Measurements from ENCODE around the gene ZSWIM6. TPM values are rescaled to one million over a fixed set of nuclear protein-coding genes. Genes with fewer than 3 reads are reported as not detected.

Gene ZSWIM6
- 22.7 TPM for total RNA-seq (2013)
- polyA plus RNA-seq (10 to 100 TPM in 1 of 3 donors, 1 to 10 TPM in 2; 1.7 to 33.5 (median 2.7) TPM), polyA minus RNA-seq (21.9 and 36.3 TPM in 2 replicates), total RNA-seq (109 to 254 (median 167) reads per million in 11 experiments)

DNA sequence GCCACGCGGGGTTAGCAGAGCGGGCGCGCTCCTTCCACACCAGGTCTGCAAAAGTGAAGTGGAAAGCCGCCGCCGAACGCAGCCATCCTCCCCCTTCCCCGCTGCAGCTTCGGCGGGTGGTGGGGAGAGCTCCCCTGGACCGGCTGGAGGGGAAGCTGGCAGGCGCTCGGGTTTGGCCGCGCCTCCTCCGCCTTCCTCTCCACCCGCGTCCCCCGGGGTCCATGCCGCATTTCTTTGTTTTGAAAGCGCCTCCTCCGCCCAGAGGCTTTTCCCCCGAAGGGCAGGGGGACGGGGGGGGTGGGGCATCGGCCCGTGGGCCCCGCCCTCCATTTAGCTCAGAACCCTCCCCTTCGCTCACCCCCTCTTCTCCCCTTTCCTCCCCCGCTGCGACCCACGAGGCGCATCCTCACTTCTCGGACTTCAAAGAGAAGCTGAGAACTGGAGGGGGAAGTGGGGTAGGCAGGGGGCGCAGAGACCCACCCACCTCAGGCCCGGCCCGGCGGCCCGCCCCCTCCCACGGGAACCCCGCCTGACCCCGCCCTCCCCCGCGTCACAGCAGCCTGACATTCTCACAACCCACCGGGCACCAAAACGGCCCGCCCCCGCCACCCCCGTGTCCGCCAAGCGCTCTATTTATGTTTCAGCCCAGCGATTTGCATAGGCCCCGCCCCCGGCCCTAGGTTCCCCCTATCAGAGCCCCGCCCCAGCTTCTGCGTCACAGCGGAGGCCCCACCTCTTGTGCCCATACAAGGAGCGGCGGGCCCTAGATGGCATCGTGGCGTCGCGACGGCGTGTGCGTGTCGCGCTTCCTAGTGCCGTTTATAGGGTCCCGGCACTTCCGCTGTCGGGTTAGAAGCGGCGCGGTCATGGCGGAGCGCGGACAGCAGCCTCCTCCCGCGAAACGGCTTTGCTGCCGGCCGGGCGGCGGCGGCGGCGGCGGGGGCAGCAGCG, at the start of gene ZSWIM6:
ZSWIM6 (plus strand) TSS at position 852 of the 951 bp plus-strand sequence; CDS start at position 867, 15 bp downstream.
- peak; percentile 99 to 100 (median 99) for DNase-seq
- H3K27ac ChIP-seq (ENCODE audit: low read depth in 1 of 2, low read length in 2 of 2): peak within 1 kb of the TSS; percentile 87 to 89
- H3K4me3 ChIP-seq (replicated peaks in 1 of 3; ENCODE audit: low read depth in 2 of 3, low read length in 3 of 3): peak within 1 kb of the TSS; percentile 90 to 96 (median 94)
- Mint-ChIP-seq H3K36me3 (peaks cover 25 to 37% of the 10 kb centered on the region in 2 donors), H3K9me3 (peaks cover under 1 to 6% (median 2%) of the 10 kb centered on the region in 7 donors), H3K4me1 (peaks cover 60% of the 10 kb centered on the region), H3K27ac (peak within 1 kb of the TSS; percentile 86 to 96 (median 93)), H3K4me3 (peak within 1 kb of the TSS; percentile 94 to 98), H3K27me3 (ENCODE audit: low read depth in 3 of 3) (peaks cover 0 to 2% (median 0%) of the 10 kb centered on the region in 3 donors)
- peak within 1 kb of the TSS; percentile 95 for H3K4me2 ChIP-seq (replicated peaks; ENCODE audit: extremely low read depth, low read length, poor library complexity, severe bottlenecking)
- TF ChIP-seq, protein P1, sequence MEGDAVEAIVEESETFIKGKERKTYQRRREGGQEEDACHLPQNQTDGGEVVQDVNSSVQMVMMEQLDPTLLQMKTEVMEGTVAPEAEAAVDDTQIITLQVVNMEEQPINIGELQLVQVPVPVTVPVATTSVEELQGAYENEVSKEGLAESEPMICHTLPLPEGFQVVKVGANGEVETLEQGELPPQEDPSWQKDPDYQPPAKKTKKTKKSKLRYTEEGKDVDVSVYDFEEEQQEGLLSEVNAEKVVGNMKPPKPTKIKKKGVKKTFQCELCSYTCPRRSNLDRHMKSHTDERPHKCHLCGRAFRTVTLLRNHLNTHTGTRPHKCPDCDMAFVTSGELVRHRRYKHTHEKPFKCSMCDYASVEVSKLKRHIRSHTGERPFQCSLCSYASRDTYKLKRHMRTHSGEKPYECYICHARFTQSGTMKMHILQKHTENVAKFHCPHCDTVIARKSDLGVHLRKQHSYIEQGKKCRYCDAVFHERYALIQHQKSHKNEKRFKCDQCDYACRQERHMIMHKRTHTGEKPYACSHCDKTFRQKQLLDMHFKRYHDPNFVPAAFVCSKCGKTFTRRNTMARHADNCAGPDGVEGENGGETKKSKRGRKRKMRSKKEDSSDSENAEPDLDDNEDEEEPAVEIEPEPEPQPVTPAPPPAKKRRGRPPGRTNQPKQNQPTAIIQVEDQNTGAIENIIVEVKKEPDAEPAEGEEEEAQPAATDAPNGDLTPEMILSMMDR (IDR thresholded peaks at IDR 0.05): no peak
- H3K79me2 ChIP-seq (ENCODE audit: insufficient read depth, low read length): peaks cover 52% of the 10 kb centered on the region
- under 1% methylated on average over 58 of the region's 91 CpGs for WGBS (ENCODE audit: insufficient coverage)
- intact Hi-C loops (cut with micrococcal nuclease): loop anchor here (2.0 to 10.0 kb wide), 5 partner anchors 54 to 277 kb away; partner anchors contain the start of gene SMIM15 (in 2 of the 2)
- peaks cover 49 to 58% of the 10 kb centered on the region in 2 donors for H3K4me1 ChIP-seq (ENCODE audit: control insufficient read depth in 1 of 2, insufficient read depth in 2 of 2, low read length in 2 of 2)
- H3K9ac ChIP-seq (ENCODE audit: insufficient read depth, low read length, poor library complexity, severe bottlenecking): peak within 1 kb of the TSS; percentile 94
- peaks cover 0 to 5% of the 10 kb centered on the region in 2 donors for H3K36me3 ChIP-seq (replicated peaks in 1 of 2; ENCODE audit: control insufficient read depth in 1 of 2, insufficient read depth in 2 of 2, low read length in 2 of 2)
- H3K9me3 ChIP-seq (replicated peaks in 1 of 2; ENCODE audit: control insufficient read depth in 1 of 2, insufficient read depth in 1 of 2, low read length in 2 of 2): no peaks in the 10 kb centered on the region
- H2AFZ ChIP-seq (ENCODE audit: insufficient read depth, low read depth, low read length, poor library complexity, severe bottlenecking): peak within 1 kb of the TSS; percentile 85
- no peaks in the 10 kb centered on the region for H3K27me3 ChIP-seq (ENCODE audit: control insufficient read depth in 2 of 2, insufficient read depth in 2 of 2, low read length in 2 of 2)
- H4K20me1 ChIP-seq (ENCODE audit: insufficient read depth, low read length): peaks cover 40% of the 10 kb centered on the region

DNA sequence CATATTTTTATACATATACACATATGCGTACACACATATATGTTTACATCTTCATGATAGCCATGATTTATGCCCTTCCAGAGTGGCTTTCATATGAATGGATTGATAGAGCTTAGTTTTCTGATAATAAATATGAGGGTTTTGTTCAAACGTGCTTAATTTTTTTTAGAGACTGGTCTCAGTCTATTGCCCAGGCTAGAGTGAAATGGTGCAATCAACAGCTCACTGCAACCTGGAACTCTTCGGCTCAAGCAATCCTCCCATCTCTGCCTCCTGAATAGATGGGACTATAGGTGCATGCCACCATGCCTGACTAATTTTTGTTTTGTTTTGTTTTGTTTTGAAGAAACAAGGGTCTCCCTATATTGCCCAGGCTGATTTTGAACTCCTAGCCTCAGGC, 48.6 kb upstream of the ZSWIM6 start:
- peaks cover 0 to 6% (median 0%) of the 10 kb centered on the region in 7 donors for H3K9me3 Mint-ChIP-seq
- Histone ChIP-seq H3K4me1 (ENCODE audit: control insufficient read depth in 1 of 2, insufficient read depth in 2 of 2, low read length in 2 of 2) (peaks cover 34 to 43% of the 10 kb centered on the region in 2 donors), H3K4me2 (replicated peaks; ENCODE audit: extremely low read depth, low read length, poor library complexity, severe bottlenecking) (no peak overlapping the region), H3K36me3 (replicated peaks in 1 of 2; ENCODE audit: control insufficient read depth in 1 of 2, insufficient read depth in 2 of 2, low read length in 2 of 2) (no peaks in the 10 kb centered on the region), H4K20me1 (ENCODE audit: insufficient read depth, low read length) (no peaks in the 10 kb centered on the region), H3K27me3 (ENCODE audit: control insufficient read depth in 2 of 2, insufficient read depth in 2 of 2, low read length in 2 of 2) (no peaks in the 10 kb centered on the region), H3K79me2 (ENCODE audit: insufficient read depth, low read length) (no peaks in the 10 kb centered on the region), H3K27ac (ENCODE audit: low read depth in 1 of 2, low read length in 2 of 2) (no peak overlapping the region), H2AFZ (ENCODE audit: insufficient read depth, low read depth, low read length, poor library complexity, severe bottlenecking) (no peak overlapping the region), H3K4me3 (replicated peaks in 1 of 3; ENCODE audit: low read depth in 2 of 3, low read length in 3 of 3) (no peak overlapping the region), H3K9me3 (replicated peaks in 1 of 2; ENCODE audit: control insufficient read depth in 1 of 2, insufficient read depth in 1 of 2, low read length in 2 of 2) (no peaks in the 10 kb centered on the region), H3K9ac (ENCODE audit: insufficient read depth, low read length, poor library complexity, severe bottlenecking) (no peak overlapping the region)
- no CpG with 5 or more reads among the region's 3 CpGs for WGBS (ENCODE audit: insufficient coverage)
- H3K27me3 Mint-ChIP-seq (ENCODE audit: low read depth in 3 of 3): peaks cover 0 to 2% (median 0%) of the 10 kb centered on the region in 3 donors
- no peak overlapping the region for H3K4me3 Mint-ChIP-seq
- intact Hi-C loops (cut with micrococcal nuclease): no loop called here
- peaks cover 32% of the 10 kb centered on the region for H3K4me1 Mint-ChIP-seq
- TF ChIP-seq, protein P1 (IDR thresholded peaks at IDR 0.05): no peak
- H3K36me3 Mint-ChIP-seq: no peaks in the 10 kb centered on the region
- DNase-seq: no peak
- no peak overlapping the region for H3K27ac Mint-ChIP-seq
